HCT116 (cell line): ENCODE results near the gene KCNA2. TPM values are rescaled to one million over a fixed set of nuclear protein-coding genes. Genes with fewer than 3 reads are reported as not detected.
A peak's percentile ranks its signal among the peaks of the same experiment; 100 is the strongest.

Source experiments
- ATAC-seq: fragments of 200-7000 bp; cut with Tn5 transposase; 2 replicates; pipeline ENCODE4 v1.9.1; 2020; ENCODE audit warnings: mild to moderate bottlenecking, moderate library complexity
- BruUV-seq: library from RNA; stranded (reverse); fragments of 400-500 nt; replicated peaks from 2 replicates; lab custom pipeline; 2021; lab: Mats Ljungman, UMichigan
- CTCF ChIA-PET: fragments of 300-600 bp; sonication (Branson Sonifier 250); formaldehyde crosslinking; loops from one replicate; lab custom pipeline; 2021; ENCODE audit warnings: antibody characterized with exemption; lab: Charles Lee
- POLR2A ChIA-PET: fragments of 300-600, 350-600 bp; sonication (Branson Sonifier 250); formaldehyde crosslinking; loops from one replicate; lab custom pipeline; 2021; ENCODE audit warnings: antibody characterized with exemption; lab: Charles Lee
- RAD21 ChIA-PET, 2 experiments: fragments of 300-600 bp; sonication (Branson Sonifier 250); formaldehyde crosslinking; loops; one replicate each; lab custom pipeline; 2023; ENCODE audit warnings: low total read pairs in 2 of 2; ENCODE audit not compliant: uncharacterized antibody in 2 of 2, unreplicated experiment in 2 of 2, low non-redundant PET in 1 of 2; lab: Charles Lee
- DNase-seq: peaks from one replicate; pipeline ENCODE4 v3.0.0-alpha.2; 2010; ENCODE audit warnings: low read depth, low spot score
- H2AFZ ChIP-seq: fragments of 200-600 bp; shearing (Covaris generic), sonication (generic); 2 replicates; pipeline ENCODE4 v1.6.1; 2017; ENCODE audit warnings: low read depth, mixed run types, mixed read lengths, antibody characterized with exemption, low read length; ENCODE audit not compliant: poor library complexity, severe bottlenecking
- H3K27ac ChIP-seq: 2 replicates; pipeline ENCODE4 v1.5.1; 2012; ENCODE audit warnings: low read depth, low read length
- H3K27me3 ChIP-seq: fragments of 200-600 bp; sonication (generic); 2 replicates; pipeline ENCODE4 v1.6.1; 2016; ENCODE audit warnings: mixed run types, low read length, mixed read lengths; ENCODE audit not compliant: insufficient read depth
- H3K36me3 ChIP-seq, 2 experiments: fragments of 200-500 bp in 1 of 2; fragments of 200-600 bp in 1 of 2; sonication (Bioruptor generic) in 1 of 2; sonication (generic) in 1 of 2; 2 replicates each; pipeline versions ENCODE4 v1.5.1 to v1.6.1; 2014 to 2016; ENCODE audit warnings: low read length in 2 of 2, inconsistent platforms in 1 of 2, mixed read lengths in 1 of 2, mixed run types in 1 of 2; ENCODE audit not compliant: insufficient read depth in 2 of 2, control insufficient read depth in 1 of 2
- H3K4me1 ChIP-seq, 2 experiments: fragments of 200-600 bp in 1 of 2; sonication (generic) in 1 of 2; 2 replicates each; pipeline versions ENCODE4 v1.5.1 to v1.6.1; 2012 to 2017; ENCODE audit warnings: low read length in 2 of 2, inconsistent platforms in 1 of 2, mild to moderate bottlenecking in 1 of 2, mixed read lengths in 1 of 2, mixed run types in 1 of 2, moderate library complexity in 1 of 2; ENCODE audit not compliant: insufficient read depth in 2 of 2, control insufficient read depth in 1 of 2
- H3K4me2 ChIP-seq: fragments of 200-600 bp; sonication (generic); 2 replicates; pipeline ENCODE4 v1.6.1; 2017; ENCODE audit warnings: mixed run types, low read length, mixed read lengths
- H3K4me3 ChIP-seq, 2 experiments: fragments of 200-600 bp in 1 of 2; sonication (generic) in 1 of 2; replicated peaks in 1 of 2; 2 replicates each; pipeline ENCODE4 v1.5.1; 2011 to 2016; ENCODE audit warnings: low read length in 2 of 2, control low read depth in 1 of 2, low read depth in 1 of 2, mild to moderate bottlenecking in 1 of 2, mixed read lengths in 1 of 2, mixed run types in 1 of 2
- H3K79me2 ChIP-seq: fragments of 200-600 bp; sonication (generic); 2 replicates; pipeline ENCODE4 v1.6.1; 2017; ENCODE audit warnings: mild to moderate bottlenecking, mixed run types, low read length, moderate library complexity, mixed read lengths; ENCODE audit not compliant: insufficient read depth
- H3K9ac ChIP-seq: fragments of 200-600 bp; sonication (generic); 2 replicates; pipeline ENCODE4 v1.6.1; 2016; ENCODE audit warnings: low read length, mixed read lengths
- H3K9me2 ChIP-seq: fragments of 200-600 bp; sonication (generic), shearing (Covaris generic); 2 replicates; pipeline ENCODE4 v1.6.1; 2017; ENCODE audit warnings: mixed run types, mild to moderate bottlenecking, moderate library complexity; ENCODE audit not compliant: insufficient read depth
- H3K9me3 ChIP-seq, 2 experiments: fragments of 200-500 bp in 1 of 2; fragments of 200-600 bp in 1 of 2; sonication (Bioruptor generic) in 1 of 2; sonication (generic) in 1 of 2; 2 replicates each; pipeline ENCODE4 v1.6.1; 2014 to 2017; ENCODE audit warnings: low read length in 2 of 2, mixed read lengths in 2 of 2, inconsistent platforms in 1 of 2, low read depth in 1 of 2, mild to moderate bottlenecking in 1 of 2, mixed run types in 1 of 2, moderate library complexity in 1 of 2; ENCODE audit not compliant: control insufficient read depth in 1 of 2, insufficient read depth in 1 of 2
- H4K20me1 ChIP-seq: fragments of 200-600 bp; sonication (generic), shearing (Covaris generic); 2 replicates; pipeline ENCODE4 v1.6.1; 2017; ENCODE audit warnings: mixed run types, mild to moderate bottlenecking, moderate library complexity; ENCODE audit not compliant: insufficient read depth
- CEBPB ChIP-seq: IDR thresholded peaks from 2 replicates; pipeline ENCODE4 v1.6.1; 2012; ENCODE audit warnings: low read depth
- CTCF ChIP-seq, 3 experiments: fragments of 200-600 bp in 1 of 3; sonication (generic) in 1 of 3; IDR thresholded peaks in 2 of 3; conservative IDR thresholded peaks in 1 of 3; 2 replicates each; pipeline ENCODE4 v1.5.1; 2012 to 2017; ENCODE audit warnings: low read depth in 2 of 3, low read length in 2 of 3, antibody characterized with exemption in 1 of 3, borderline replicate concordance in 1 of 3, control low read depth in 1 of 3, mild to moderate bottlenecking in 1 of 3, mixed read lengths in 1 of 3, mixed run types in 1 of 3, moderate library complexity in 1 of 3; ENCODE audit not compliant: insufficient read depth in 1 of 3
- EZH2 ChIP-seq: fragments of 200-600 bp; sonication (generic); IDR thresholded peaks from 2 replicates; pipeline ENCODE4 v1.6.1; 2017; ENCODE audit warnings: antibody characterized with exemption, mixed run types
- JUND ChIP-seq: IDR thresholded peaks from 2 replicates; pipeline ENCODE4 v1.6.1; 2012
- RAD21 ChIP-seq: IDR thresholded peaks from 2 replicates; pipeline ENCODE4 v1.6.1; 2012; ENCODE audit warnings: low read depth, mild to moderate bottlenecking
- SRF ChIP-seq: IDR thresholded peaks from 2 replicates; pipeline ENCODE4 v1.6.1; 2012; ENCODE audit warnings: low read depth
- TCF7L2 ChIP-seq: IDR thresholded peaks from 2 replicates; pipeline ENCODE4 v1.7.0; 2011; ENCODE audit warnings: borderline replicate concordance, inconsistent platforms; ENCODE audit not compliant: insufficient read depth, insufficient read length; ENCODE audit errors: extremely low read depth
- intact Hi-C: fragments of 100-400 bp; cut with micrococcal nuclease; formaldehyde crosslinking; loops from 2 replicates; pipeline ENCODE4 v1.10.0; 2022
- total RNA-seq: library from RNA; stranded (reverse); gene quantifications from one replicate; pipeline ENCODE4 v1.2.1, GENCODE V29; 2021; ENCODE audit not compliant: unreplicated experiment
- TF ChIP-seq, protein P1 (sequence below): IDR thresholded peaks from 2 replicates; pipeline ENCODE4 v1.6.1; 2012

The KCNA2 gene
- total RNA-seq, 1 experiment from 2014 or later, result not detected

DNA sequence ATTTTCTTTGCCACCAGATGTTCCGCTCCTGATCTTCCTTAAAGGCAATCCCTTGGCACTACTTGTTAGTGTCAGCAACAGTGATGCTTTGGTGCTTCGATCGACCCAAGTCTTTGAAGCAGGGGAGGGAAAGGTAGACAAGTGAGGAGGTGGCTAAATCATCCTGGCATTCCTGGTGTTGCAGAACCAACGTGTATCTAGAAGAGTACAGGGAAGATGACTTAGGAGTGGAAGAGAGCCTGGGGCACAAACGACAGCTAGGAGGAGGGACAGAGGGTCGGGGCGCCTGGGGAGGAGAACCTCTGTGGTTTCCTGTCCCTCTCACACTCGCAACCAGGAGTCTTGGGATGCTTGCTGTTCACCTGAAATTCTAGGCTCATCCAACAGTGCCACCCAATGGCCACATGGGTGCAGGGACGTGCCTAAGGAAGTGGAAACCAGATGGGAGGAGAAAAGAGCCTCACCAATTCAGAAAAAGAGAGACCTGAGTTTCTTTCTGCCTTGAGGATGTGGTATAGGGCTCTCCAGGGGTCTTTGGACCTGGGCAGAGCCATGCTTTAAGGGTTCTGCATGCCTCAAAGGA lies 9.5 kb upstream of the KCNA2 start:
- peak overlapping the region; percentile 56 for H3K4me2 ChIP-seq
- H3K4me3 ChIP-seq, result no peak overlapping the region
- DNase-seq (peak; percentile 66), ATAC-seq (peak; percentile 82)
- BruUV-seq, result no TSS peak
- no peak overlapping the region for H3K27ac ChIP-seq
- no peak for TF ChIP-seq JUND
- TF ChIP-seq CEBPB, result no peak
- TF ChIP-seq TCF7L2, result no peak
- TF ChIP-seq SRF, result no peak
- TF ChIP-seq EZH2, result no peak
- peak; percentile 88 for TF ChIP-seq RAD21
- TF ChIP-seq, protein P1, sequence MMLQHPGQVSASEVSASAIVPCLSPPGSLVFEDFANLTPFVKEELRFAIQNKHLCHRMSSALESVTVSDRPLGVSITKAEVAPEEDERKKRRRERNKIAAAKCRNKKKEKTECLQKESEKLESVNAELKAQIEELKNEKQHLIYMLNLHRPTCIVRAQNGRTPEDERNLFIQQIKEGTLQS, result no peak
- TF ChIP-seq CTCF (IDR thresholded peaks at IDR 0.05 in 2 of 3, conservative IDR thresholded peaks at IDR 0.05 in 1 of 3; ENCODE audit: borderline replicate concordance in 1 of 3, insufficient read depth in 1 of 3, low read depth in 2 of 3, low read length in 2 of 3), result peak; percentile 85 to 93 (median 91)
- RAD21 ChIA-PET, result no interaction called here
- POLR2A ChIA-PET, result no interaction called here
- H2AFZ ChIP-seq, result peak overlapping the region; percentile 76
- CTCF ChIA-PET, result interaction anchor here (1.6 kb wide), 1 partner anchor 91 kb away, joined by 12 read pairs; no protein-coding TSS in a partner anchor
- peaks cover 8 to 22% of the 10 kb centered on the region in 2 experiments for H3K4me1 ChIP-seq
- peaks cover 7% of the 10 kb centered on the region; the same call in 1 of the 2 replicates for H3K27me3 ChIP-seq
- H3K9me3 ChIP-seq, result no peaks in the 10 kb centered on the region
- no peaks in the 10 kb centered on the region for H3K36me3 ChIP-seq
- H3K9me2 ChIP-seq, result no peaks in the 10 kb centered on the region
- H4K20me1 ChIP-seq, result no peaks in the 10 kb centered on the region
- intact Hi-C loops, result loop anchor here (1.0 to 5.0 kb wide), 3 partner anchors 91 to 203 kb away; no protein-coding TSS in a partner anchor
- no peaks in the 10 kb centered on the region for H3K79me2 ChIP-seq
- H3K9ac ChIP-seq, result no peak overlapping the region
